ENCODE measurements around the gene CEP112. TPM values are rescaled to one million over a fixed set of nuclear protein-coding genes. Genes with fewer than 3 reads are reported as not detected.

The CEP112 gene
- total and polyA plus RNA-seq, 2 of the 13 experiments (the other 11 are each of a cell fraction or from before 2014, with no cell fraction given) = 1.2 to 3.4 TPM

DNA sequence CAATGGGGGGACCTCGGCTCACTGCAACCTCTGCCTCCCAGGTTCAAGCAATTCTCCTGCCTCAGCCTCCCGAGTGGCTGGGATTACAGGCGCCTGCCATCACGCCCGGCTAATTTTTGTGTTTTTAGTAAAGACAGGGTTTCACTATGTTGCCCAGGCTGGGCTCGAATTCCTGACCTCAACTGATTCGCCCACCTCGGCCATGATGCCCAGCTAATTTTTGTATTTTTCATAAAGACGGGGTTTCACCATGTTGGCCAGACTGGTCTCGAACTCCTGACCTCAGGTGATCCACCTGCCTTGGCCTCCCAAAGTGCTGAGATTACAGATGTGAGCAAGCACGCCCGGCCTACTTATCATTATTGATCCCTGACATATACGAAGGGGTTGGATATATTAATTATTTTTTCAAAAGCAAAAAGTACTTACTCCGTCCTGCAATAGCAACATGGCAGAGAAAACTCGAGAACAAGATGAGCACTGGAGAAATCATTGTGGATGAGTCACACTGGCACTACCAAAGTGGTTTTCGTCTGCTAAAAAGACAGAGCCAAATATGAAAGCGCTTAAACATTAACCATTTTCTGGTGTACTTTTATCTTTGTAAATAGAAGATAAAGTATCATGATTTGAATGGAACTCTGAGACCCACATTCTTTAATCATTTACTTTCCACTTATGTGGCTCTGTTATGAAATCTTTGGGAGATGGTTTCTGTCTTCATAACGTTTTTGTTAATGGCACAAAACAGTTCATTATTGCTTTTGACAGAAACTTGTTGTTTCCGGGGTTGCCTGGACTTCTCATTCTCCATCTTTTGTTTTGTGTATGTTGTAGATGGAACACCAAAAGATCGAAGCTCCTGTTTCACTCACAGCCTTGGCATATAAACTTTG is 37.2 kb upstream of the CEP112 start, which contains the start of gene APOH (continued):
- peak; percentile 41; the same call in 1 of the 2 replicates for TF ChIP-seq MYPOP (CRISPR knock-in tag; IDR thresholded peaks at IDR 0.05)
- TF ChIP-seq, protein P1, sequence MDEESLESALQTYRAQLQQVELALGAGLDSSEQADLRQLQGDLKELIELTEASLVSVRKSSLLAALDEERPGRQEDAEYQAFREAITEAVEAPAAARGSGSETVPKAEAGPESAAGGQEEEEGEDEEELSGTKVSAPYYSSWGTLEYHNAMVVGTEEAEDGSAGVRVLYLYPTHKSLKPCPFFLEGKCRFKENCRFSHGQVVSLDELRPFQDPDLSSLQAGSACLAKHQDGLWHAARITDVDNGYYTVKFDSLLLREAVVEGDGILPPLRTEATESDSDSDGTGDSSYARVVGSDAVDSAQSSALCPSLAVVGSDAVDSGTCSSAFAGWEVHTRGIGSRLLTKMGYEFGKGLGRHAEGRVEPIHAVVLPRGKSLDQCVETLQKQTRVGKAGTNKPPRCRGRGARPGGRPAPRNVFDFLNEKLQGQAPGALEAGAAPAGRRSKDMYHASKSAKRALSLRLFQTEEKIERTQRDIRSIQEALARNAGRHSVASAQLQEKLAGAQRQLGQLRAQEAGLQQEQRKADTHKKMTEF (CRISPR knock-in tag; IDR thresholded peaks at IDR 0.05) = peak; percentile 81
- peak; percentile 55; the same call in 1 of the 2 replicates for TF ChIP-seq ZHX1 (CRISPR knock-in tag; IDR thresholded peaks at IDR 0.05; ENCODE audit: low read depth)
- TF ChIP-seq TSC22D2 (CRISPR knock-in tag; IDR thresholded peaks at IDR 0.05; ENCODE audit: borderline replicate concordance) = 0 out of 2 replicates have a peak, but pooled peaks have one; percentile 63
- TF ChIP-seq ZNF549 (CRISPR knock-in tag; IDR thresholded peaks at IDR 0.05) = 0 out of 2 replicates have a peak, but pooled peaks have one; percentile 50
- TF ChIP-seq KAT8 (CRISPR knock-in tag; IDR thresholded peaks at IDR 0.05) = peak; percentile 69
- 0 out of 2 replicates have a peak, but pooled peaks have one; percentile 68 for TF ChIP-seq CAMTA2 (CRISPR knock-in tag; IDR thresholded peaks at IDR 0.05; ENCODE audit: borderline replicate concordance)
- peak; percentile 95 for TF ChIP-seq HNF1B (CRISPR knock-in tag; IDR thresholded peaks at IDR 0.05)
- no peak for TF ChIP-seq MAX (IDR thresholded peaks at IDR 0.05)
- TF ChIP-seq RBM22 (optimal IDR thresholded peaks at IDR 0.05; ENCODE audit: low read length) = no peak
- TF ChIP-seq KDM5B (CRISPR knock-in tag; IDR thresholded peaks at IDR 0.05; ENCODE audit: borderline replicate concordance) = 0 out of 2 replicates have a peak, but pooled peaks have one; percentile 68

Measured in HepG2 (cell line).